ENCODE measurements around the gene KLHL17. TPM values are rescaled to one million over a fixed set of nuclear protein-coding genes. Genes with fewer than 3 reads are reported as not detected.

The KLHL17 gene
- total and polyA plus RNA-seq, 10 of the 15 experiments (the other 5 are each of a cell fraction or from before 2014, with no cell fraction given), result 0.03 to 30.6 (median 5.3) TPM

- TF ChIP-seq FOXM1 (IDR thresholded peaks at IDR 0.05; ENCODE audit: low read depth, low read length), result no peak
- no peak for TF ChIP-seq BHLHE40 (IDR thresholded peaks at IDR 0.05; ENCODE audit: borderline replicate concordance in 1 of 2, low read depth in 2 of 2, low read length in 1 of 2)
- TF ChIP-seq ZNF274 (IDR thresholded peaks at IDR 0.05; ENCODE audit: insufficient read depth, insufficient read length), result no peak
- no peak for TF ChIP-seq MTA2 (IDR thresholded peaks at IDR 0.05; ENCODE audit: low read depth)
- no peak for TF ChIP-seq TCF12 (IDR thresholded peaks at IDR 0.05; ENCODE audit: low read depth, low read length)
- no peak for TF ChIP-seq EGR1 (IDR thresholded peaks at IDR 0.05; ENCODE audit: borderline replicate concordance in 1 of 2, low read depth in 2 of 2, low read length in 2 of 2)
Measured at GRCh38 chr1:914891-915280, 45.5 kb upstream of the KLHL17 start (continued).

- H3K36me3 ChIP-seq (ENCODE audit: control insufficient read depth in 2 of 2, insufficient read depth in 2 of 2, low read length in 1 of 2), result no peaks in the 10 kb centered on the region
- FAIRE-seq, result no peak
- TF ChIP-seq SMAD5 (IDR thresholded peaks at IDR 0.05; ENCODE audit: low read depth) (no peak), NKRF (conservative IDR thresholded peaks at IDR 0.05) (no peak), PAX5 (IDR thresholded peaks at IDR 0.05; ENCODE audit: borderline replicate concordance, low read depth, low read length) (no peak), REST (IDR thresholded peaks at IDR 0.05; ENCODE audit: low read depth, low read length) (no peak), CBFB (IDR thresholded peaks at IDR 0.05; ENCODE audit: low read depth) (no peak), SMC3 (IDR thresholded peaks at IDR 0.05; ENCODE audit: borderline replicate concordance, low read length) (no peak), USF2 (IDR thresholded peaks at IDR 0.05; ENCODE audit: borderline replicate concordance, low read depth, low read length) (no peak), POU2F2 (IDR thresholded peaks at IDR 0.05; ENCODE audit: borderline replicate concordance, low read depth, low read length) (no peak), PML (IDR thresholded peaks at IDR 0.05; ENCODE audit: low read length) (no peak), TCF7 (IDR thresholded peaks at IDR 0.05; ENCODE audit: borderline replicate concordance) (no peak)
- SMC1A ChIA-PET (ENCODE audit: uncharacterized antibody, unreplicated experiment), result no interaction called here
- H3K79me2 ChIP-seq (ENCODE audit: control insufficient read depth, insufficient read depth, low read length), result no peaks in the 10 kb centered on the region
- H3K9ac ChIP-seq (ENCODE audit: control insufficient read depth, insufficient read depth, low read length), result no peak overlapping the region
- 23% methylated on average over 28 of the region's 28 CpGs for WGBS (ENCODE audit: insufficient coverage, insufficient replicate concordance, low lambda C conversion rate, missing lambda C conversion rate)
- no peaks in the 10 kb centered on the region; the same call in 1 of the 2 replicates for H4K20me1 ChIP-seq (ENCODE audit: control insufficient read depth, insufficient read depth)
- BruUV-seq (replicated peaks), result no TSS peak
- no peaks in the 10 kb centered on the region for H3K4me1 ChIP-seq (ENCODE audit: control insufficient read depth, insufficient read depth, low read length)
- no peak for DNase-seq (ENCODE audit: low read depth, low spot score)
- no peak for ATAC-seq
- peaks cover 2% of the 10 kb centered on the region in 2 experiments; a peak in 3 of 4 replicates for H3K27me3 ChIP-seq (replicated peaks in 1 of 2; ENCODE audit: control insufficient read depth in 2 of 2, insufficient read depth in 2 of 2, low read length in 1 of 2)
- no peaks in the 10 kb centered on the region for H3K9me3 ChIP-seq (replicated peaks; ENCODE audit: control insufficient read depth, insufficient read depth, low read length)
- no peak overlapping the region for H2AFZ ChIP-seq (ENCODE audit: control insufficient read depth, low read depth, low read length)
- H3K4me2 ChIP-seq (ENCODE audit: control insufficient read depth, insufficient read depth), result no peak overlapping the region
- POLR2A ChIA-PET, result no interaction called here
- no peak overlapping the region for H3K27ac ChIP-seq (ENCODE audit: control insufficient read depth, insufficient read depth)
- intact Hi-C loops (cut with micrococcal nuclease; ENCODE audit: unreplicated experiment) (no loop called here), in situ Hi-C loops (cut with MboI) (no loop called here)
- RAD21 ChIA-PET (ENCODE audit: unreplicated experiment), result no interaction called here
- H3K4me3 ChIP-seq, result no peak overlapping the region
- CTCF ChIA-PET, result interaction anchor here (1.0 kb wide), 1 partner anchor 118 kb away, joined by 3 read pairs; no protein-coding TSS in a partner anchor
Measured at GRCh38 chr1:915295-916172, 44.9 kb upstream of the KLHL17 start.
